ENCODE data around the gene PCNX1.
"Not testable (repeated sequence)": the region's sequence is repeated elsewhere in the genome, so short reads cannot be mapped to it uniquely, and the experiment has no call there.

PCNX1 gene

DNA sequence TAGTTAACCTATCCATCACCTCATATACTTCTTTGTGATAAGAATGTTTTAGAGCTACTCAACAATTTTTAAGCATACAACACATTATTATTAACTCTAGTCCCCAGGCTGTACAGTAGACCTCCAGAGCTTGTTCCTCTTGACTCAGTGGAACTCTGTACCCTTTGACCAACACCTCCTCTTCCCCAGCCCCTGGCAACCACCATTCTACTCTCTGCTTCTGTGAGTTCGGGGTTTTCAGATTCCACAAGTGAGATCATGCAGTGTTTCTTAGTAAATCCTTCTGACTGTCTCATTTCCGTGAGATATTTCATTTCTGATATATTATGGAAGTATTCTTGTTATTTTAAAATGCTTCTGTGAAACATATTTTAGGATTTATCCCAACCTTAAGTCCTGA lies 200.7 kb downstream of the PCNX1 start:
- no peak overlapping the region for H3K4me3 ChIP-seq (ENCODE audit: low read length)

DNA sequence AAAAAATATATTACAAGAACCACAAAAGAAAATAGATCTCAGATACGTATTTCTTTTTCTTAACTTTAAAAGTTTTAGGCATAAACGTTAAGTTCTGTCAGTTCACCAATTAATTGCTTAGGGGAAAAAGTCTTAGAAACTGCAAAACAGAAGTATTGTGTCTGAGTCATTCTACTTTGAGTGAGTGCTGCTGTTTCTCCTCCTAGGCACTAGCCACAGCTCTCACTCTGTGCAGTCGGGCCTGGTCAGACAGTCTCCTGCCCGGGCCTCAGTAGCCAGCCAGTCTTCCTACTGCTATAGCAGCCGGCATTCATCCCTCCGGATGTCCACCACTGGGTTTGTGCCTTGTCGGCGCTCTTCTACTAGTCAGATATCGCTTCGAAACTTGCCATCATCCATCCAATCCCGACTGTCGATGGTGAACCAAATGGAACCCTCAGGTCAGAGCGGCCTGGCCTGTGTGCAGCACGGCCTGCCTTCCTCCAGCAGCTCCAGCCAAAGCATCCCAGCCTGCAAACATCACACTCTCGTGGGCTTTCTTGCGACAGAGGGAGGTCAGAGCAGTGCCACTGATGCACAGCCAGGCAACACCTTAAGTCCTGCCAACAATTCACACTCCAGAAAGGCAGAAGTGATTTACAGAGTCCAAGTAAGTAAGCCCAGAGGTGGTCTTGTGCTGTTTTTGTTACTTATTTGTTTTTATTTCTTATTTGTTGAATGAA lies 201.3 kb downstream of the PCNX1 start:
- no peak overlapping the region for H3K4me3 ChIP-seq (ENCODE audit: low read length)
- no peak for DNase-seq (ENCODE audit: low read depth, low spot score)

More for the DNA sequence above, 200.7 kb downstream of the PCNX1 start:
- no peak for DNase-seq (ENCODE audit: low read depth, low spot score)

DNA sequence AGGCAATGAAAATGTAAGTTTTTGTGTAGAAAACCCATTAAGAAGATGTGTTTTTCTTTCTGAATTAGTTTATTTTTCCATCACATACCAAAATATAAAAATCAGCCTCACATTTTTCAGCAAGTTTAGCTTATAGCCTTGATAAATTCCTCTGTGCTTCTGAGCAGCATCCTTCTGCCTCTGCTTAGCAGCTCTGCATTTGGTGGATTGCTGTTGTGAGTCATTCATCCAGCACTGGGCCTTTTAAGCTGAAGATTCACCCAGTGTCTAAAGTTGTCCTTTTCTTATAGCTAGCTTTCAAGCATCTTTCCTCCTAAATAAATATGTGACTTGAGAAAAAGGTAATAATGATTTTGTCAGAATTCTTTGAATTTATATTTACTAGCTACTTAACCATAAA lies 206.1 kb downstream of the PCNX1 start:
- DNase-seq (ENCODE audit: low read depth, low spot score), result no peak
- no peak overlapping the region for H3K4me3 ChIP-seq (ENCODE audit: low read length)

DNA sequence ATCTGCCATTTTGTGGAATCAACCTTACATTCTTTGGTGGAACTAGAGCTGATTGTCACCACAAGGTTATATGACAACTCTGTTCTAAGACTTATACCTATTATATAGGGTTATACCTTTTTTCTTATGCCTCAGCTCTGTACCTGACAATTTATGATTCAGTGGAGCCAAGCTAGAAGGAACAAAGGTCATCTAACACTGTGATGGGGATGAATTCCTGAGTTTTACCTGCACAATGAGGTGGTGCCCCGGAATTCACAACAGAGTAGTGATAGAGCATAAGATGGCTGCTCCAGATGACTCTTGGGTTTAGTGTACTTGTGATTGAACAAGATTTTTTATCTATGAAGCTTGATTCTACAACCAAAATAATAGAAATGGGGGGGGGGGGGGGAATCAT lies 207.3 kb downstream of the PCNX1 start:
- DNase-seq (ENCODE audit: low read depth, low spot score), result no peak
- no peak overlapping the region for H3K4me3 ChIP-seq (ENCODE audit: low read length)

DNA sequence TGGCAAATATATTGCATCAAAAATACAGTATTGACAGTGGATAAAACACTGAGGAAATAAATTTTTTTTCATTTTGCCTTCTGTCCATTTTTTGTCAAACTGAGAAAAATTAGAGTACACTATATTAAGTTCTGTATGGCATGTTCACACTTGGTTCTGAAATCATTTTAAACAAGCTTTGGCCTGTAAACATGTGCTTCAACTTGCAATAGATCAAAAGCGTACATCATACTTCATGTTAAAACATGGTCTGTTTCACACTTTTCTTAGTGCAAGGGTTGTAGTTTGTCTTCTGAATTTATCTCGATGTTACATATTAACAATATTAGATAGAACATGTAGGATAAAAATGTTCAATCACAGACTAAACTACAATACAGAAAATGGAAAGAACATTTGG lies 208.0 kb downstream of the PCNX1 start:
- DNase-seq (ENCODE audit: low read depth, low spot score), result no peak
- no peak overlapping the region for H3K4me3 ChIP-seq (ENCODE audit: low read length)

DNA sequence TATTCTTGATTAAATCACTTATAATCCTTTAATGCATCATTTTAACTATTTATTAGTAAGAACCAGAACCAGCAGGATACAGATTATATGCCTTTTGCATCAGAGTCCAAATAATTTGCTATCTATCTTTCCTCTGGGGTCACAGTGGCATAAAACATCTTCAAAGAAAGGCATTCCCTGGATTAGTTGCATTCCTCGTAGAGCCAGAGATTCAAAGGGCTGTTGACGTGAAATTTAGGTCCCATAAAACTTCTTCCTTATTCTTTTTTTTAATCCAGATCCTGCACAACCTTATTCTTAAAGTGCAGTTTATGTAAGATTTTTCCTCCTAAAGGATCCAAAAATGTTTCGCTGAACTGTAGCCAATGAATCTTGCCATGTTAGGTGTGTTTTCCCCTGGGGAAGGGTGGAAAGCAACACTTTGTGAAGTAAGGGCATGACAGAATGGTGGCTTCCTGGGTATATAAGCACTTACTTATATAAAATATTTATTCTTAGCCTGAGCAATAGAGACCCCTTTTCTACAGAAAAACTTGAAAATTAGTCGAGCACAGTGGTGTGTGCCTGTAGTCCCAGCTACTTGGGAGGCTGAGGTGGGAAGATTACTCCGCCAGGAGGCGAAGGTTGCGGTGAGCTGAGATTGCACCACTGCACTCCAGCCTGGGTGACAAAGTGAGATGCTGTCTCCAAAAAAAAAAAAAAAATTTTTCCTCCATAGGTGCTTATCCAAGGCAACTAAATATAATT lies 208.7 kb downstream of the PCNX1 start:
- H3K4me3 ChIP-seq (ENCODE audit: low read length), result no peak overlapping the region

DNA sequence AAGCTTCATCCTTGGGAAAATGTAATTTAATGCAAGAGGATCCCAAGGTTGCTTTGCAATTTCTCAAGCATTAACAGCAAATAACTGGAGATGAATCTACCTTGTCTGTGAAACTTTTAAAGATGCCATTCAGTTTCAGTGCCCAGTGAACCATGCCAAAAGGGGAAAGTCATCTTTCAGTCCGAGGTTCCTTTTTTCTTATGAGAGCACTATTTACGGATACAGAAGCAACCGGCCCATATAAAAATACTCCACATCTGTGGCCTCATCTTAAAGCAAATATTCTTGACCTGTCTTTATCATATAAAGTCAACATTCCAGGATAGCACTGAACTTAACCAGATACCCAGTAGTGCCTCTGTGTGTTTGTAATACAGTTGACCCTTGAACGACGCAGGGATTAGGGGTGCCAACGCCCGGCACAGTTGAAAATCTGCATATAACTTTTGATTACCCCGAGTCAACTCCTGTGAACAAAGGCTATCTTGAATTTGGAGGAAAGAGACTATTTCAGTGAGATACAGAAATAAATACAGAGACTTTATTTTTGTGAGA lies 209.4 kb downstream of the PCNX1 start:
- no peak for DNase-seq (ENCODE audit: low read depth, low spot score)
- H3K4me3 ChIP-seq (ENCODE audit: low read length), result no peak overlapping the region

More for the DNA sequence above, 208.7 kb downstream of the PCNX1 start:
- DNase-seq (ENCODE audit: low read depth, low spot score), result no peak

DNA sequence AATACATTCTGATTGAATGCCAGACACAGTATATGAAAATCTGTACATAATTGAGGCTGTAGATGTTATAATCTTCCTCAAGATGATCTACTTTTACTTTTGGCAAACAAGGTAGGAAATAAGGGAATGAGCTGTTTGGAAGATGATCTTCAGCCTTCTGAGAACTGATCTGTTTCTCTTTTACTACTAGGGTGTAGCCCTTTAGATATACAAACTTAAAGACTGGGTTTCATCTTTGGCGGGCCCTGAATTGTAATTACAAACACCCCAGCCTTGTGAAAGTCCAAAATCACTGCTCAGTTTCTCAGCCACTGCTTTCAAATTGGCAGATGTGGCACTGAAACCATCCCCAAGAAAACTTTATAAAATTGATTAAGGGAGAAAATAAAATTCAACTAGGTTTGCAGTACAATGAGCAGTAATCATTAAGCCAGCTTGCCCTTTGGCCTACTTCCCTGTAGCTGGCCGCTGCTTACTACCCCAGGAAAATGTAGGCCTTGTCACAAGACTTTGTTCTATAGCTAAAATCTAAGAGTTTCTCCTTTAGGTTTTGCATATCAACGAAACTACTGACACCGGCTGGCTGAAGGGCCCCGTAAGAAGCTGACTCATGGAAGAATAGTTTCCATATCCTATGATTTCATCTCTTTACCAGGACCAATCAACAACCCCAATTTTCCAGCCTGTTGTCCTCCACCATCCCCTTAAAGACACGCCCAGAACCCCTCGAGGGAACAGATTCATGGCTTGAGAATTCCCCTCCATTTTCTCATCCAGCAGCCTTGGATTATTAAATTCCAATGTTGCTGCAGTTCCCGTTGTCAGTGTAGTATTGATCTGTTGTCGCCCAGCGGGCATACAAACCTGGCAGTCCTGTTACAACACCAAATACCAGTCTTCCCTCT lies 210.8 kb downstream of the PCNX1 start:
- DNase-seq (ENCODE audit: low read depth, low spot score), result no peak
- H3K4me3 ChIP-seq (ENCODE audit: low read length), result no peak overlapping the region

DNA sequence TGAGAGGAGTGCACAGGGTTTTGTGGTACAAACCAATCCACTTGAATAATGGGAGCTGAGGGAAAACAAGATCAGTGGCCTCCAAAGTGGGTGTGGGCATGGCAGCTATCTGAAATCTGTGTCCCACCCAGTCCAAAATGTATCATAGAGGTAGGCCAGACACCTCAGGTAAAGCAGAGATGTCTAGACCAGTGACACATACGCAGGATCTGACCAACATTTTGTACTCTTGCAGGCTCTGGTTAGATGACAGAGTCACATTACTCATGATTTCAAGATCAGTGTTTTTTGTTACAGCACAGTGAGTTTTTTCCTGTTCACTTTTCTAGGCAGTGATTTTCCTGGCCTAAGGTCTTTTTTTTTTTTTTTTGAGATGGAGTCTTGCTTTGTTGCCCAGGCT lies 211.8 kb downstream of the PCNX1 start:
- H3K4me3 ChIP-seq (ENCODE audit: low read length), result no peak overlapping the region
- no peak for DNase-seq (ENCODE audit: low read depth, low spot score)

DNA sequence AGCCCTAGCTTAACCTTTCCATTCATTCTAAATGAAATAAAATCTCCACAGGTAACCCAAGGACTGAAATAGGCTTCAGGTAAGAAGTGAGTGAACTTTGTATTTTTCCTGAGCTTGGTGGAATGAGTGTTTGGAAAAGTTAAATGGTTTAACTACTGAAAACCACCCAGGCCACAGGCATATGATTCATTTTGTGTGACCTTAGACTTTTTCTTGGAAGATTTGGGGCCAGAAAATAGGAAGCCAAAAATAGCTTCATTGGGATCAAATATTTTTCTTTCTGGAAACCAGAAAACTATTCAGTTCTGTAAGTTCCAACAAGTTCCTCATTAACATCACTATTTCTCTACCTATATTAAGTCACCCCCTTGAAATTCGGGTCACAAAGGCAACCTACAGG lies 212.6 kb downstream of the PCNX1 start:
- no peak overlapping the region for H3K4me3 ChIP-seq (ENCODE audit: low read length)
- no peak for DNase-seq (ENCODE audit: low read depth, low spot score)

DNA sequence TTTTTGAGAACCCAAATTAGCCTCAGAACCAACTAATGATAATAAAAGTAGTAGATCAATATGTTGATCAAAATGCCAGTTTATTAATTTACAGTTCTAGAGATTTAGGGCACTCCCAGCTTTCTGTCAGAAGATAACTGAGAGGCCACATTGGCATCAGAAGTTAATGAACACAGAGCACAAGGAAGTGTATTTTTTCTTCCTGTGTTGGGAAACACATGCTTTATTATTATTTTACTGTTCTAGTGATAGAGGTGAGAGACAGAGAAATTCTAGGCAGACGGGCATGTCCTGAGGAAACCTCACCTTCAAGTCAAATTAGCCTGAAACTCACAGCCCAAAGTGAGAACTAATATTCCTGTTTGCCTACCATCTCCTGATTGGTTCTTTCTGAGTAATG lies 213.7 kb downstream of the PCNX1 start:
- no peak overlapping the region for H3K4me3 ChIP-seq (ENCODE audit: low read length)
- DNase-seq (ENCODE audit: low read depth, low spot score), result no peak

DNA sequence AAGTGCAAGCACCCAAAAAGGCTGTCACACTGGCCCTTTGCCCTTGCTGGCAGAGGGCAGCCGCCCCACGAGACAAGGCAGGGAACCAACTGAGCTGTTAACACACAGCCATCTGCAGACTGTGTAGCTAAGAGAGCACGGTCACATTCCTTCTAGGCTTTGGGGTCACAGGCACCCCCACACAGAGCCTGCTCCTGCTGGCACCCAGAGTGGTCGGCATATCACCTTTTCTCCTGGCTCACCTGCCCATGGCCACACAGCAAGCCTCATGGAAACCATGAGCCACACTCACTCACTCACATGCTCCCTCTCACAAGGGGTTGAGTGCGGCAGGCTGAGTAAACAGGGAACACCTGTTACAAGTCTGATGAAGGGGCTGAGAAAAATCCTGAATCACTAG lies 214.5 kb downstream of the PCNX1 start:
- no peak overlapping the region for H3K4me3 ChIP-seq (ENCODE audit: low read length)
- DNase-seq (ENCODE audit: low read depth, low spot score), result no peak

DNA sequence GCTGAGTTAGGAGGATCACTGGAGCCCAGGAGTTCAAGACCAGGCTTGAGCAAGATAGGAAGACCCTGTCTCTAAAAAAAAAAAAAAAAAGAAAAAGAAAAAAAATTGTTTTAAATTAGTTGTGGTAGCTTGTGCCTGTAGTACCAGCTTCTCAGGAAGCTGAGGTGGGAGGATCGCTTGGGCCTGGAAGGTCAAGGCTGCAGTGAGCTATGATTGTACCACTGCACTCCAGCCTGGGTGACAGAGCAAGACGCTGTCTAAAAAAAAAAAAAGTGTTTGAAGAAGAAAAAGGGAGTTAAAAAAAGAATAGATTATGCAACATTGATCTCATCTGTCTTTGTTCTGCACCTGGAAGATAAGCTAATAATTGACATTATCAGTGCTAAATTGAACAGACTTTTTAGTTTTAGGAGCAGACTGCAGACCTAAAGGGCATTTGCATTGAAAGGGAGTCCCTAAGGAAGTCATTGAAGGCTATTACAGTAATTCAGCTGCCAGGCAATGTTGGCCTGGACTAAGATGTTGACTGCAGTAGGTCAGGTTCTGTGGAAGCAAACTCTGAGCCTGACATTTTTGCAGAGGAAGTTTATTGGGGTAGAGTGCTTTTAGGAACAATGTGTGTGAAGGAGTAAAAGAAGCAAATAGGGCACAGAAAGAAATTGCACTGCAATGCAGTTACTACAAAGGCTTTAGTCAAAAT lies 215.8 kb downstream of the PCNX1 start:
- no peak for DNase-seq (ENCODE audit: low read depth, low spot score)

DNA sequence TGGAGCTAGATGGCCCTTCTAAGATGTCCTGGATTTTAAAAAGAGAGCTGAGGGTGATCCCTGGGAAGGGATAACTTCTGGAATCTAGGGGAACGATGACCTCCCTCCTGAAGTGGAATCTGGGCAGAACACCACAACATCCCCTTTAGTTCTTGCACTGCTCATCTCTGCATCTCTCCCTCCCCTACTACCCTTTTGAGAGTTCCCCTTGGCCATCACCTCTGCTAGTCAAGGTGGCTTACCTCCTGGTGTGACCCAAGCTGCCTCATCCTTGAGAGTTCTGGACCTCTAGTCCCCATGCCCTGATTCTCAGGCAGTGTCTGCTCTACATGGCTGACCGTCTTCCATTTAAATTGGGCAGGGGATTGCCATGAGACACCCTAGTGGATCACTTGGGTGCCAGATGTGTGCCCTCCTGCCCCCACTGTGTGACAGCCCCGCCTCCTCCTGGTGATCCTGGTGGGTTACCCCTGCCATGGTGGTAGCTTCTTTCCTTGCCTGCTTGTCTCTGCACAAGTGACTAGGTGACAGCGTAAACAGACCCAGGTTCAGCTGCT lies 216.4 kb downstream of the PCNX1 start:
- no peak for DNase-seq (ENCODE audit: low read depth, low spot score)
- no peak overlapping the region for H3K4me3 ChIP-seq (ENCODE audit: low read length)

More for the DNA sequence above, 215.8 kb downstream of the PCNX1 start:
- H3K4me3 ChIP-seq (ENCODE audit: low read length), result no peak overlapping the region

DNA sequence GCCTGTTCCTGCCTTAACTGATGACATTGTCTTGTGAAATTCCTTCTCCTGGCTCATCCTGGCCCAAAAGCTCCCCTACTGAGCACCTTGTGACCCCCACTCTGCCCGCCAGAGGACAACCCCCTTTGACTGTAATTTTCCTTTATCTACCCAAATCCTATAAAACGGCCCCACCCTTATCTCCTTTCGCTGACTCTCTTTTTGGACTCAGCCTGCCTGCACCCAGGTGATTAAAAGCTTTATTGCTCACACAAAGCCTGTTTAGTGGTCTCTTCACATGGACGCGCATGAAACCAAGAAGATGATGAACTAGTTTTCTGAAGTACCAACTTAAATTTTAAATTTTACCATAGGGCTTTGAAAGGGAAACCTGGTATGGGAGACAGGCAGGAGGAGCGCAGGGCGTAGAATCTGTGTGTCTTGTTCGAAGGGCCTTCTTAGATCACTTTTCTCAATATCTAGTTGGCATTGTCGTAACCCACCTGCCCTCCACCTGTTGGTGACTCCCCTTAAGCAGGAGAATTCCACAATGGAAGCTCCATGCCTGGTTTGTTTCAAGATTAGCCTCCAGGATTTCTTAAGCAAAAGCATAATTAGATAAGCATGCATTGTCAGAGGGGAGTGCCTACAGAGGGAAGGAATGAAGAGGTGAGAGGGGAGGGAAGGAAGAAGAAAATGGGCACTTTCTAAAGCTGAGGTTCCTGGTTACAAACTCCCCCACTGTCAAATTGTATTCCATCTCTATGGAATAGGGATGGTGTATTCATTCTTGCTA lies 222.6 kb downstream of the PCNX1 start:
- DNase-seq (ENCODE audit: low read depth, low spot score), result not testable (repeated sequence)

DNA sequence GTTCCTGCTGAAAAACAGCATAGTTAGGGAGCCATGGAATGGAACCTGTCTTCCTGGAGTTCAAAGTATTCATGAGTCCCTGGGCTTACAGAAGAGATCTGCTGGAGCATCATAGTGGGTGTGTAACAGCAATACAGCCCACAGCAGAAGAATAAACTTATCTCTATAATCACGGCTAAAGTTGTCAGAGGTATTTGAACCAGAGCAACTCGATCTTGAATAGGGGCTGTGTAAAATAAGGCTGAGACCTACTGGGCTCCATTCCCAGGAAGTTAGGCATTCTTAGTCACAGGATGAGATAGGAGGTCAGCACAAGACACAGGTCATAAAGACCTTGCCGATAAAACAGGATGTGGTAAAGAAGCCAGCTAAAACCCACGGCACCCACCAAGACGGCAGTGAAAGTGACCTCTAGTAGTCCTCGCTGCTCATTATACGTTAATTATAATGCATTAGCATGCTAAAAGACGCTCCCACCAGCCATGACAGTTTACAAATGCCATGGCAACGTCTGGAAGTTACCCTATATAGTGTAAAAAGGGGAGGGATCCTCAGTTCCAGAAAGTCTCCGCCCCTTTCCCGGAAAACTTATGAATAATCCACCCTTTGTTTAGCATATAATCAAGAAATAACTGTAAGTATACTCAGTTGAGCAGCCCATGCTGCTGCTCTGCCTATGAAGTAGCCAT lies 223.4 kb downstream of the PCNX1 start:
- H3K4me3 ChIP-seq (ENCODE audit: low read length), result no peak overlapping the region
- no peak for DNase-seq (ENCODE audit: low read depth, low spot score)

More for the DNA sequence above, 222.6 kb downstream of the PCNX1 start:
- not testable (repeated sequence) for H3K4me3 ChIP-seq (ENCODE audit: low read length)

DNA sequence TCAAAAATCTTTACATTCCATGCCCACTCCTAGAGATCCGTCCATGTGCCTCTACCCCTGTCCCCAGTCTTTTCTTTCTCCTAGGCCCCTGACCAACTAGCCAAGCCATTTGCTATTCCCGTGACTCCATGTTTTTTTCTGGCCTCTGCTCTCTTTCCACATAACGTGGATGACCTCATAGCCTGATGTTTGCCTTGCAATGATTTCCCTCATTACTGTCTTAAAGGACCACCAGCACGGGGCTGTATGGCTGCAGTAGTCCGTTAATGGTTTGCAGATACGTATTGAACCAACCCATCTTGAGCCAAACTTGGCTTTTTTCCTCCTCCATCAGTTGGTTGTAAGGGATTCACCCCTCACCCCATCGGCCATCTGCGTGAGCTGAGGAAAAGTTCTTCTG lies 226.0 kb downstream of the PCNX1 start:
- no peak overlapping the region for H3K4me3 ChIP-seq (ENCODE audit: low read length)
- no peak for DNase-seq (ENCODE audit: low read depth, low spot score)
